ENCODE measurements around the gene FCRL3. TPM values are rescaled to one million over a fixed set of nuclear protein-coding genes. Genes with fewer than 3 reads are reported as not detected.

FCRL3 gene
- total RNA-seq, 1 donor from 2014 or later = not detected

DNA sequence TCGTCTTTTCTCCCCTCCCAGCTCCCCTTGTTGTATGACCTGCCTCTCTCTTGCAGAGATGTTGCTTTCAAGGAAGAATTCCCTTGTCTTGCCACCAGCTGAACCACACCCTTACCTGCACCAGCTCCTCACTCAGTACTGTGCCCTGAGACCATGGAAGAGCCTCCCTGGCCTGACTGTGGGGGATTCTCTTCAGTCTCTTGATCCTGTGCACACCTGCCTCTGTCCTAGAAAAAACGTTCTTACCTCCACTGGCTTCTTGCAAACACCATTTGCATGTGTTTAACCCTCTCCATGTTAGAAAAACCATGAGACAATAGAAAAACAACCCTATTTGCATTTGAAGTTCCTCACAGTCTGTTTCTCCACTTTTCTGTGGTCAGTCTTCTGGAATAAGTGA lies 59.4 kb downstream of the FCRL3 start:
- H3K9me3 Mint-ChIP-seq (ENCODE audit: low read depth) = no peaks in the 10 kb centered on the region
- no peak overlapping the region for H3K4me3 Mint-ChIP-seq (ENCODE audit: low read depth)
- no peaks in the 10 kb centered on the region for H3K4me1 Mint-ChIP-seq (ENCODE audit: low read depth)

DNA sequence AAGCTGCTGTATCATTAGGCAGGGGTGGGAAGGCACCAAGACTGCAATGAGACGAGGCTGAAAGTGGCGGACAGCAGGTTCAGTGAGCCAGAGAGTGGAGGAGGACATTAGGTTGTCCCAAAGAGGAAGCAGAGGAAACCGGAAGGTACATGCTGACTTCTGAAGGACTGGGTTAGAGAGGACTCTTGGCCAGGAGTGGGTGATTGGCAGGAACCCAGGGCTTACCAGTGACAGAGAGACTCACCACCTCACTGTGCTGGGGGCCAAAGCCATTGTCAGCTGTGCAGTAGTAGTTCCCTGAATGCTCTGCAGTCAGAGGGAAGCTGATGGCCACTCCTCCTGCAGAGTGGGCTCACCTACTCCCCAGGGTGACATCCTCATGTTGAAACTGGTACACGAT lies 60.8 kb downstream of the FCRL3 start:
- Mint-ChIP-seq H3K27me3 (peaks cover 14% of the 10 kb centered on the region), H3K9me3 (ENCODE audit: low read depth) (no peaks in the 10 kb centered on the region), H3K4me1 (ENCODE audit: low read depth) (no peaks in the 10 kb centered on the region), H3K4me3 (ENCODE audit: low read depth) (no peak overlapping the region), H3K36me3 (ENCODE audit: insufficient read depth) (no peaks in the 10 kb centered on the region), H3K27ac (no peak overlapping the region)
- DNase-seq (ENCODE audit: low spot score, unreplicated experiment) = no peak
- TF ChIP-seq, protein P1, sequence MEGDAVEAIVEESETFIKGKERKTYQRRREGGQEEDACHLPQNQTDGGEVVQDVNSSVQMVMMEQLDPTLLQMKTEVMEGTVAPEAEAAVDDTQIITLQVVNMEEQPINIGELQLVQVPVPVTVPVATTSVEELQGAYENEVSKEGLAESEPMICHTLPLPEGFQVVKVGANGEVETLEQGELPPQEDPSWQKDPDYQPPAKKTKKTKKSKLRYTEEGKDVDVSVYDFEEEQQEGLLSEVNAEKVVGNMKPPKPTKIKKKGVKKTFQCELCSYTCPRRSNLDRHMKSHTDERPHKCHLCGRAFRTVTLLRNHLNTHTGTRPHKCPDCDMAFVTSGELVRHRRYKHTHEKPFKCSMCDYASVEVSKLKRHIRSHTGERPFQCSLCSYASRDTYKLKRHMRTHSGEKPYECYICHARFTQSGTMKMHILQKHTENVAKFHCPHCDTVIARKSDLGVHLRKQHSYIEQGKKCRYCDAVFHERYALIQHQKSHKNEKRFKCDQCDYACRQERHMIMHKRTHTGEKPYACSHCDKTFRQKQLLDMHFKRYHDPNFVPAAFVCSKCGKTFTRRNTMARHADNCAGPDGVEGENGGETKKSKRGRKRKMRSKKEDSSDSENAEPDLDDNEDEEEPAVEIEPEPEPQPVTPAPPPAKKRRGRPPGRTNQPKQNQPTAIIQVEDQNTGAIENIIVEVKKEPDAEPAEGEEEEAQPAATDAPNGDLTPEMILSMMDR (IDR thresholded peaks at IDR 0.05; ENCODE audit: unreplicated experiment) = no peak

More for the DNA sequence above, 59.4 kb downstream of the FCRL3 start:
- DNase-seq (ENCODE audit: low spot score, unreplicated experiment) = no peak
- TF ChIP-seq, protein P1 (IDR thresholded peaks at IDR 0.05; ENCODE audit: unreplicated experiment) = no peak
- Mint-ChIP-seq H3K27ac (no peak overlapping the region), H3K27me3 (peaks cover 19% of the 10 kb centered on the region), H3K36me3 (ENCODE audit: insufficient read depth) (no peaks in the 10 kb centered on the region)

DNA sequence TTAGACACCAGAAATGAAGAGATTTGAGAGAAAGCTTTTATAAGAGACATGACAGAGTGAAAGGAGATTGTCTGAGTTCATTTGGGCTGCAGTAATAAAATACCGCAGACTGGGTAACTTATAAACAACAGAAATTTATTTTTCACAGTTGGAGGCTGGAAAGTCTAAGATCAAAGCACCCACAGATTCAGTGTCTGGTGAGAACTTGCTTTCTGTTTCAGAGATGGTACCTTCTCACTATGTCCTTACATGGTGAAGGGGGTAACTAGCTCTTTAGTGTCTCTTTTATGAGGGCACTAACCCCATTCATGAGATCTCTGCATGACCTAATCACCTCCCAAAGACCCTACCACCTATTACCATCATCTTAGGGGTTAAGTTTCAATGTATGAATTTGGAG lies 71.8 kb downstream of the FCRL3 start:
- no peaks in the 10 kb centered on the region for H3K36me3 Mint-ChIP-seq (ENCODE audit: insufficient read depth)
- no peaks in the 10 kb centered on the region for H3K9me3 Mint-ChIP-seq (ENCODE audit: low read depth)
- DNase-seq (ENCODE audit: low spot score, unreplicated experiment) = no peak
- H3K4me3 Mint-ChIP-seq (ENCODE audit: low read depth) = no peak overlapping the region
- no peaks in the 10 kb centered on the region for H3K4me1 Mint-ChIP-seq (ENCODE audit: low read depth)
- H3K27ac Mint-ChIP-seq = no peak overlapping the region
- peaks cover 30% of the 10 kb centered on the region for H3K27me3 Mint-ChIP-seq
- TF ChIP-seq, protein P1 (IDR thresholded peaks at IDR 0.05; ENCODE audit: unreplicated experiment) = no peak

Other genes with a start within 250 kb of the FCRL3 start
- not detected in 2 replicates for gene FCRL5, start 148.3 kb downstream of the FCRL3 start, total RNA-seq
- gene FCRL4, start 102.7 kb downstream of the FCRL3 start, total RNA-seq = not detected in 2 replicates
- gene FCRL2, start 76.4 kb upstream of the FCRL3 start, total RNA-seq = not detected in 2 replicates
- gene FCRL1, start 119.4 kb upstream of the FCRL3 start, total RNA-seq = not detected in 2 replicates
- gene CD5L, start 141.0 kb upstream of the FCRL3 start, total RNA-seq = not detected in 2 replicates